SK-N-SH (cell line): ENCODE measurements around the gene COL23A1. TPM values are rescaled to one million over a fixed set of nuclear protein-coding genes. Genes with fewer than 3 reads are reported as not detected.

Source experiments
- CTCF ChIA-PET: fragments of 300-600, 350-600 bp; formaldehyde crosslinking; extraction: SDS; loops from one replicate; lab custom pipeline; 2021; lab: Yijun Ruan, JAX
- POLR2A ChIA-PET: fragments of 350-600 bp; sonication (Branson Sonifier 250); formaldehyde crosslinking; extraction: SDS; loops from one replicate; lab custom pipeline; 2020; ENCODE audit warnings: antibody characterized with exemption, inconsistent platforms; lab: Yijun Ruan, JAX
- DNase-seq: peaks from one replicate; pipeline ENCODE4 v3.0.0; 2012
- H2AFZ ChIP-seq: fragments of 200-600 bp; sonication (generic); 2 replicates; pipeline ENCODE4 v1.8.1; 2016; ENCODE audit warnings: antibody characterized with exemption, mild to moderate bottlenecking, low read depth
- H3F3A ChIP-seq: fragments of 200-600 bp; sonication (generic); replicated peaks from 2 replicates; pipeline ENCODE3; 2016; ENCODE audit warnings: antibody characterized with exemption, mild to moderate bottlenecking; ENCODE audit not compliant: insufficient read depth
- H3K27ac ChIP-seq, 2 experiments: fragments of 200-500 bp in 1 of 2; fragments of 200-600 bp in 1 of 2; sonication (Bioruptor generic) in 1 of 2; sonication (generic), shearing (Covaris generic) in 1 of 2; 2 replicates each; pipeline versions ENCODE4 v1.5.1 to v1.6.1; 2014 to 2016; ENCODE audit warnings: low read depth in 2 of 2, inconsistent platforms in 1 of 2, low read length in 1 of 2, mild to moderate bottlenecking in 1 of 2, mixed read lengths in 1 of 2
- H3K27me3 ChIP-seq: fragments of 200-600 bp; sonication (generic), shearing (Covaris generic); 2 replicates; pipeline ENCODE4 v1.6.1; 2016; ENCODE audit warnings: mixed run types; ENCODE audit not compliant: insufficient read depth
- H3K36me3 ChIP-seq, 2 experiments: fragments of 200-500 bp in 1 of 2; fragments of 200-600 bp in 1 of 2; sonication (Bioruptor generic) in 1 of 2; sonication (generic) in 1 of 2; replicated peaks in 1 of 2; 2 replicates each; pipeline versions ENCODE3 to v1.5.1; 2014 to 2016; ENCODE audit warnings: low read length in 1 of 2, mild to moderate bottlenecking in 1 of 2; ENCODE audit not compliant: insufficient read depth in 2 of 2, control insufficient read depth in 1 of 2
- H3K4me1 ChIP-seq, 2 experiments: fragments of 200-500 bp in 1 of 2; fragments of 200-600 bp in 1 of 2; sonication (Bioruptor generic) in 1 of 2; sonication (generic), shearing (Covaris generic) in 1 of 2; 2 replicates each; pipeline versions ENCODE4 v1.5.1 to v1.6.1; 2014 to 2016; ENCODE audit warnings: low read depth in 1 of 2, low read length in 1 of 2, mixed run types in 1 of 2; ENCODE audit not compliant: insufficient read depth in 2 of 2, control insufficient read depth in 1 of 2
- H3K4me2 ChIP-seq: fragments of 200-600 bp; sonication (generic), shearing (Covaris generic); 2 replicates; pipeline ENCODE4 v1.6.1; 2017; ENCODE audit warnings: mixed run types
- H3K4me3 ChIP-seq, 2 experiments: fragments of 200-500 bp in 1 of 2; fragments of 200-600 bp in 1 of 2; sonication (Bioruptor generic) in 1 of 2; sonication (generic), shearing (Covaris generic) in 1 of 2; 2 replicates each; pipeline versions ENCODE4 v1.5.1 to v1.8.1; 2014 to 2016; ENCODE audit warnings: low read depth in 2 of 2, inconsistent platforms in 1 of 2, low read length in 1 of 2, mild to moderate bottlenecking in 1 of 2, mixed read lengths in 1 of 2, moderate library complexity in 1 of 2
- H3K79me2 ChIP-seq: fragments of 200-600 bp; sonication (generic); 2 replicates; pipeline ENCODE4 v1.8.1; 2017; ENCODE audit warnings: mild to moderate bottlenecking; ENCODE audit not compliant: insufficient read depth
- H3K9ac ChIP-seq: fragments of 200-600 bp; sonication (generic); 2 replicates; pipeline ENCODE4 v1.6.1; 2017; ENCODE audit warnings: mixed run types
- H3K9me2 ChIP-seq: fragments of 200-600 bp; sonication (generic); 2 replicates; pipeline ENCODE4 v1.6.1; 2017; ENCODE audit warnings: mixed run types
- H3K9me3 ChIP-seq: fragments of 200-600 bp; sonication (generic); 2 replicates; pipeline ENCODE4 v1.6.1; 2017; ENCODE audit warnings: mixed run types, mild to moderate bottlenecking, moderate library complexity
- H4K20me1 ChIP-seq: fragments of 200-600 bp; sonication (generic); 2 replicates; pipeline ENCODE4 v1.6.1; 2017; ENCODE audit warnings: mild to moderate bottlenecking, mixed run types; ENCODE audit not compliant: insufficient read depth
- CHD2 ChIP-seq: fragments of 150-350 bp; IDR thresholded peaks from 2 replicates; pipeline ENCODE4 v1.6.1; 2018; ENCODE audit warnings: low read length; ENCODE audit not compliant: partially characterized antibody
- CTCF ChIP-seq: fragments of 200-600 bp; sonication (generic); IDR thresholded peaks from 2 replicates; pipeline ENCODE4 v1.6.1; 2017; ENCODE audit warnings: antibody characterized with exemption, mild to moderate bottlenecking, moderate library complexity
- ELF1 ChIP-seq: IDR thresholded peaks from 2 replicates; pipeline ENCODE4 v1.4.0; 2012
- EP300 ChIP-seq, 2 experiments: IDR thresholded peaks; 2 replicates each; pipeline versions ENCODE4 v1.4.0 to v1.6.1; 2012; ENCODE audit warnings: borderline replicate concordance in 1 of 2, low read depth in 1 of 2, low read length in 1 of 2
- EZH2phosphoT487 ChIP-seq: fragments of 200-600 bp; sonication (generic); IDR thresholded peaks from 2 replicates; pipeline ENCODE4 v1.6.1; 2017; ENCODE audit warnings: low read depth, mixed run types, mild to moderate bottlenecking, antibody characterized with exemption, moderate library complexity, borderline replicate concordance
- FOXJ3 ChIP-seq: sonication (generic); formaldehyde crosslinking; IDR thresholded peaks from 2 replicates; pipeline ENCODE4 v1.5.1; 2020; ENCODE audit warnings: mild to moderate bottlenecking, missing genetic modification reagents
- GATA2 ChIP-seq: sonication (generic); formaldehyde crosslinking; IDR thresholded peaks from 2 replicates; pipeline ENCODE4 v1.5.0; 2020; ENCODE audit warnings: mild to moderate bottlenecking, missing genetic modification reagents
- JUND ChIP-seq: IDR thresholded peaks from 2 replicates; pipeline ENCODE4 v1.4.0; 2012
- NRF1 ChIP-seq: IDR thresholded peaks from 2 replicates; pipeline ENCODE4 v1.6.1; 2012; ENCODE audit warnings: low read depth, mild to moderate bottlenecking, low read length
- POLR2AphosphoS5 ChIP-seq: IDR thresholded peaks from 2 replicates; pipeline ENCODE4 v1.6.1; 2012; ENCODE audit warnings: low read depth, low read length
- RAD21 ChIP-seq: IDR thresholded peaks from 2 replicates; pipeline ENCODE4 v1.6.1; 2012; ENCODE audit warnings: mild to moderate bottlenecking, low read length
- RFX5 ChIP-seq: IDR thresholded peaks from 2 replicates; pipeline ENCODE4 v1.6.1; 2012; ENCODE audit warnings: mild to moderate bottlenecking, improper control_type of control experiment, low read length
- SIN3A ChIP-seq: IDR thresholded peaks from 2 replicates; pipeline ENCODE4 v1.6.1; 2012; ENCODE audit warnings: low read depth, mild to moderate bottlenecking, low read length, moderate library complexity, borderline replicate concordance
- SMC3 ChIP-seq: IDR thresholded peaks from 2 replicates; pipeline ENCODE4 v1.6.1; 2012; ENCODE audit warnings: low read depth, low read length, improper control_type of control experiment
- USF2 ChIP-seq: fragments of 150-350 bp; IDR thresholded peaks from 2 replicates; pipeline ENCODE4 v1.6.1; 2017; ENCODE audit warnings: antibody characterized with exemption, low read length, low read depth, borderline replicate concordance
- WGBS: methylation state at CpG from one replicate; pipeline ENCODE4 v1.1.6; 2017; ENCODE audit warnings: low lambda C conversion rate; 5-methylcytosine and 5-hydroxymethylcytosine counted together
- polyA plus RNA-seq, 3 experiments: library from polyadenylated mRNA; depleted of rRNA; stranded (reverse); fragments of >200 nt; gene quantifications; 2 replicates each; pipeline ENCODE4 v1.2.3, GENCODE V29; 2012
- TF ChIP-seq, protein P1 (sequence below): IDR thresholded peaks from 2 replicates; pipeline ENCODE4 v1.4.0; 2012; ENCODE audit warnings: low read depth, borderline replicate concordance

The COL23A1 gene
- polyA plus RNA-seq, 1 of the 3 experiments (the other 2 are of a cell fraction): 0.10 TPM

- Histone ChIP-seq H3K4me3 (no peak overlapping the region), H3K9me3 (0 out of 2 replicates have a peak, but pooled peaks cover 3% of the 10 kb centered on the region), H2AFZ (no peak overlapping the region), H3K4me2 (no peak overlapping the region), H4K20me1 (no peaks in the 10 kb centered on the region), H3K9me2 (no peaks in the 10 kb centered on the region), H3K27me3 (no peaks in the 10 kb centered on the region), H3K36me3 (no peaks in the 10 kb centered on the region), H3K9ac (no peak overlapping the region), H3K4me1 (peaks cover 0 to 14% of the 10 kb centered on the region in 2 experiments; a peak in 1 of 4 replicates), H3K27ac (no peak overlapping the region)
- ChIA-PET CTCF (no interaction called here), POLR2A (no interaction called here)
- no peak for DNase-seq
- whole genome bisulfite sequencing: 49% methylated on average over 9 of the region's 12 CpGs
- TF ChIP-seq, protein P1, sequence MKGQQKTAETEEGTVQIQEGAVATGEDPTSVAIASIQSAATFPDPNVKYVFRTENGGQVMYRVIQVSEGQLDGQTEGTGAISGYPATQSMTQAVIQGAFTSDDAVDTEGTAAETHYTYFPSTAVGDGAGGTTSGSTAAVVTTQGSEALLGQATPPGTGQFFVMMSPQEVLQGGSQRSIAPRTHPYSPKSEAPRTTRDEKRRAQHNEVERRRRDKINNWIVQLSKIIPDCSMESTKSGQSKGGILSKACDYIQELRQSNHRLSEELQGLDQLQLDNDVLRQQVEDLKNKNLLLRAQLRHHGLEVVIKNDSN: no peak
- TF ChIP-seq GATA2: no peak
- no peak for TF ChIP-seq SIN3A
- no peak for TF ChIP-seq FOXJ3 (CRISPR knock-in tag)
- TF ChIP-seq POLR2AphosphoS5: no peak
- no peak for TF ChIP-seq RAD21
- TF ChIP-seq SMC3: no peak
- TF ChIP-seq EP300 (IDR thresholded peaks at IDR 0.05; ENCODE audit: borderline replicate concordance in 1 of 2, low read depth in 1 of 2, low read length in 1 of 2): no peak
- no peak for TF ChIP-seq CHD2
- no peak for TF ChIP-seq RFX5
- TF ChIP-seq ELF1: no peak
- TF ChIP-seq NRF1: no peak
- no peak for TF ChIP-seq CTCF
- no peak for TF ChIP-seq EZH2phosphoT487
- no peak for TF ChIP-seq USF2
- no peak for TF ChIP-seq JUND
- TF ChIP-seq, all 33 proteins: peak for 0
- Histone ChIP-seq H3K79me2 (no peaks in the 10 kb centered on the region), H3F3A (no peaks in the 10 kb centered on the region)
These were observed 100.8 kb downstream of the COL23A1 start for GRCh38 chr5:178489271-178489976.
